HCT116 (cell line): Measurements from ENCODE around the gene CHMP4B.

ENCODE experiments used
- EGR1 ChIP-seq: IDR thresholded peaks from 2 replicates; pipeline ENCODE4 v1.6.1; 2012; ENCODE audit warnings: low read depth
- EZH2 ChIP-seq: fragments of 200-600 bp; sonication (generic); IDR thresholded peaks from 2 replicates; pipeline ENCODE4 v1.6.1; 2017; ENCODE audit warnings: antibody characterized with exemption, mixed run types
- EZH2phosphoT487 ChIP-seq: fragments of 200-600 bp; IDR thresholded peaks from 2 replicates; pipeline ENCODE4 v1.6.1; 2018; ENCODE audit warnings: antibody characterized with exemption, borderline replicate concordance
- FOSL1 ChIP-seq: IDR thresholded peaks from 2 replicates; pipeline ENCODE4 v1.6.1; 2012; ENCODE audit warnings: low read depth
- POLR2A ChIP-seq: IDR thresholded peaks from 2 replicates; pipeline ENCODE4 v1.7.0; 2011; ENCODE audit warnings: borderline replicate concordance; ENCODE audit not compliant: insufficient read depth, insufficient read length; ENCODE audit errors: extremely low read depth
- POLR2AphosphoS5 ChIP-seq: IDR thresholded peaks from 2 replicates; pipeline ENCODE4 v1.6.1; 2011; ENCODE audit warnings: mild to moderate bottlenecking, low read depth, low read length, moderate library complexity
- RAD21 ChIP-seq: IDR thresholded peaks from 2 replicates; pipeline ENCODE4 v1.6.1; 2012; ENCODE audit warnings: low read depth, mild to moderate bottlenecking
- SIN3A ChIP-seq: IDR thresholded peaks from 2 replicates; pipeline ENCODE4 v1.6.1; 2012; ENCODE audit warnings: low read depth
- SP1 ChIP-seq: IDR thresholded peaks from 2 replicates; pipeline ENCODE4 v1.6.1; 2012; ENCODE audit warnings: low read depth
- TCF7L2 ChIP-seq: IDR thresholded peaks from 2 replicates; pipeline ENCODE4 v1.7.0; 2011; ENCODE audit warnings: borderline replicate concordance, inconsistent platforms; ENCODE audit not compliant: insufficient read depth, insufficient read length; ENCODE audit errors: extremely low read depth
- TF ChIP-seq, protein P1 (sequence below), 3 experiments: fragments of 200-600 bp in 1 of 3; sonication (generic) in 1 of 3; IDR thresholded peaks in 2 of 3; conservative IDR thresholded peaks in 1 of 3; 2 replicates each; pipeline ENCODE4 v1.5.1; 2012 to 2017; ENCODE audit warnings: low read depth in 2 of 3, low read length in 2 of 3, antibody characterized with exemption in 1 of 3, borderline replicate concordance in 1 of 3, control low read depth in 1 of 3, mild to moderate bottlenecking in 1 of 3, mixed read lengths in 1 of 3, mixed run types in 1 of 3, moderate library complexity in 1 of 3; ENCODE audit not compliant: insufficient read depth in 1 of 3
- TF ChIP-seq, protein P2 (sequence below): IDR thresholded peaks from 2 replicates; pipeline ENCODE4 v1.6.1; 2012
- TF ChIP-seq, protein P3 (sequence below): IDR thresholded peaks from 2 replicates; pipeline ENCODE4 v1.6.1; 2012
- TF ChIP-seq, protein P4 (sequence below): IDR thresholded peaks from 2 replicates; pipeline ENCODE4 v1.6.1; 2012; ENCODE audit warnings: low read depth

DNA sequence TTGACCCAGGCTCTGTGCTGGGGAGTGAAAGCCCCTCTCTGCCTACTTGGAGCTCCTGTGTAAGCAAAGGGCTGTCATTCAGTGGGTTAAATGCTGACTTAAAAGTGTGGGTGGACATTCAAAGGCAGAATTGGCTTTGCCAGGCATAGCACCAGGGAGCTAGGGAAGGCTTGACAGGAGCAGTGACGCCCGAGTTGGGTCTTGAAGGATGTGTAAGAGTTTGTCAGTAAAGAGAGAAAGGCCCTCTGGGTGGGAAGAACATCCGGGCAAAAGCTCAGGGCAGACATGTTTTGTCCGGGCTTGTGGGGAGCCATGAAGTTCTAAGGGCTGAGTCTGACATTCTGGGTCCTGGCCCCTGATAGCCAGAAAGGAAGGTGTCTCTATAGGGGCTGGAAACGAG lies 27.9 kb upstream of the CHMP4B start:
- TF ChIP-seq, protein P1, sequence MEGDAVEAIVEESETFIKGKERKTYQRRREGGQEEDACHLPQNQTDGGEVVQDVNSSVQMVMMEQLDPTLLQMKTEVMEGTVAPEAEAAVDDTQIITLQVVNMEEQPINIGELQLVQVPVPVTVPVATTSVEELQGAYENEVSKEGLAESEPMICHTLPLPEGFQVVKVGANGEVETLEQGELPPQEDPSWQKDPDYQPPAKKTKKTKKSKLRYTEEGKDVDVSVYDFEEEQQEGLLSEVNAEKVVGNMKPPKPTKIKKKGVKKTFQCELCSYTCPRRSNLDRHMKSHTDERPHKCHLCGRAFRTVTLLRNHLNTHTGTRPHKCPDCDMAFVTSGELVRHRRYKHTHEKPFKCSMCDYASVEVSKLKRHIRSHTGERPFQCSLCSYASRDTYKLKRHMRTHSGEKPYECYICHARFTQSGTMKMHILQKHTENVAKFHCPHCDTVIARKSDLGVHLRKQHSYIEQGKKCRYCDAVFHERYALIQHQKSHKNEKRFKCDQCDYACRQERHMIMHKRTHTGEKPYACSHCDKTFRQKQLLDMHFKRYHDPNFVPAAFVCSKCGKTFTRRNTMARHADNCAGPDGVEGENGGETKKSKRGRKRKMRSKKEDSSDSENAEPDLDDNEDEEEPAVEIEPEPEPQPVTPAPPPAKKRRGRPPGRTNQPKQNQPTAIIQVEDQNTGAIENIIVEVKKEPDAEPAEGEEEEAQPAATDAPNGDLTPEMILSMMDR (IDR thresholded peaks at IDR 0.05 in 2 of 3, conservative IDR thresholded peaks at IDR 0.05 in 1 of 3; ENCODE audit: borderline replicate concordance in 1 of 3, insufficient read depth in 1 of 3, low read depth in 2 of 3, low read length in 2 of 3) = no peak
- TF ChIP-seq RAD21 (no peak), POLR2AphosphoS5 (no peak), SIN3A (no peak), EZH2 (no peak), EGR1 (no peak), FOSL1 (no peak), SP1 (no peak), EZH2phosphoT487 (no peak), POLR2A (no peak), TCF7L2 (no peak)
- TF ChIP-seq, protein P2, sequence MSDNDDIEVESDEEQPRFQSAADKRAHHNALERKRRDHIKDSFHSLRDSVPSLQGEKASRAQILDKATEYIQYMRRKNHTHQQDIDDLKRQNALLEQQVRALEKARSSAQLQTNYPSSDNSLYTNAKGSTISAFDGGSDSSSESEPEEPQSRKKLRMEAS = no peak
- TF ChIP-seq, protein P3, sequence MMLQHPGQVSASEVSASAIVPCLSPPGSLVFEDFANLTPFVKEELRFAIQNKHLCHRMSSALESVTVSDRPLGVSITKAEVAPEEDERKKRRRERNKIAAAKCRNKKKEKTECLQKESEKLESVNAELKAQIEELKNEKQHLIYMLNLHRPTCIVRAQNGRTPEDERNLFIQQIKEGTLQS = no peak
- TF ChIP-seq, protein P4, sequence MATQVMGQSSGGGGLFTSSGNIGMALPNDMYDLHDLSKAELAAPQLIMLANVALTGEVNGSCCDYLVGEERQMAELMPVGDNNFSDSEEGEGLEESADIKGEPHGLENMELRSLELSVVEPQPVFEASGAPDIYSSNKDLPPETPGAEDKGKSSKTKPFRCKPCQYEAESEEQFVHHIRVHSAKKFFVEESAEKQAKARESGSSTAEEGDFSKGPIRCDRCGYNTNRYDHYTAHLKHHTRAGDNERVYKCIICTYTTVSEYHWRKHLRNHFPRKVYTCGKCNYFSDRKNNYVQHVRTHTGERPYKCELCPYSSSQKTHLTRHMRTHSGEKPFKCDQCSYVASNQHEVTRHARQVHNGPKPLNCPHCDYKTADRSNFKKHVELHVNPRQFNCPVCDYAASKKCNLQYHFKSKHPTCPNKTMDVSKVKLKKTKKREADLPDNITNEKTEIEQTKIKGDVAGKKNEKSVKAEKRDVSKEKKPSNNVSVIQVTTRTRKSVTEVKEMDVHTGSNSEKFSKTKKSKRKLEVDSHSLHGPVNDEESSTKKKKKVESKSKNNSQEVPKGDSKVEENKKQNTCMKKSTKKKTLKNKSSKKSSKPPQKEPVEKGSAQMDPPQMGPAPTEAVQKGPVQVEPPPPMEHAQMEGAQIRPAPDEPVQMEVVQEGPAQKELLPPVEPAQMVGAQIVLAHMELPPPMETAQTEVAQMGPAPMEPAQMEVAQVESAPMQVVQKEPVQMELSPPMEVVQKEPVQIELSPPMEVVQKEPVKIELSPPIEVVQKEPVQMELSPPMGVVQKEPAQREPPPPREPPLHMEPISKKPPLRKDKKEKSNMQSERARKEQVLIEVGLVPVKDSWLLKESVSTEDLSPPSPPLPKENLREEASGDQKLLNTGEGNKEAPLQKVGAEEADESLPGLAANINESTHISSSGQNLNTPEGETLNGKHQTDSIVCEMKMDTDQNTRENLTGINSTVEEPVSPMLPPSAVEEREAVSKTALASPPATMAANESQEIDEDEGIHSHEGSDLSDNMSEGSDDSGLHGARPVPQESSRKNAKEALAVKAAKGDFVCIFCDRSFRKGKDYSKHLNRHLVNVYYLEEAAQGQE = no peak
